LNCAP (cell line): ENCODE measurements around the gene TEKT2.

ENCODE experiments used
- TF ChIP-seq, protein P1 (sequence below): fragments of 450-650 bp; IDR thresholded peaks from 2 replicates; pipeline ENCODE4 v1.5.1; 2017; ENCODE audit warnings: mild to moderate bottlenecking

TEKT2 gene

DNA sequence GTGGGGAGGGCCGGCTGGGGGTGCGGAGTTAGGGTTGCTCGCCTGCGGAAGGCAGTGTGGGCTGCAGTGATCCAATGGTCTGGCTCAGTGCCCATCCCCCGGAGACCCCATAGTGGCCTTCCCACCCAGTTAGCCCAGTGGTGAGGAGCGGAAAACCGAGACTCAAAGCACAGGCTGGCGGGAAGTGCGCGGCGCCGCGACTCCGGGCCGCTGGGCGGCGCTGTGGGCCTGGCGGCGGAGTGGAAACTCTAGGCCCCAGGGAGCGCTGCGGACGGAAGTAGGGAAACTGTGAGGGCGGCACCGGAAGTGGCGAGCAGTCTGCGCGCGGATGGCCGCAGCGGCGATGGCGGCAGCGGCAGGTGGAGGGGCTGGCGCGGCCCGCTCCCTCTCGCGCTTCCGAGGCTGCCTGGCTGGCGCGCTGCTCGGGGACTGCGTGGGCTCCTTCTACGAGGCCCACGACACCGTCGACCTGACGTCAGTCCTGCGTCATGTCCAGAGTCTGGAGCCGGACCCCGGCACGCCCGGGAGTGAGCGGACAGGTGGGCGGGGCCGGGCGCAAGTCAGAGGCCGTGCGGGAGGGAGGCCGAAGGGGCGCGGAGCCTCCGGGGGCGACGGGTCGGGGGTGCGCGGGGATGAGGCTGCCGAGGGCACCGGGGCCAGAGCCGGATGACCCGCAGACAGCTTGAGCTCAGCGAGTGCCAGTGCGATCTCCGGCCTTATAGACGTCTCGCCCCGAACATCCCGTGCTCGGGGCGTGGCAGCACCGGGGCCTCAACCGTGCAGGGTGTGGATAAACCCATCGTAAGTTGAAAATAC, 4.9 kb downstream of the TEKT2 start, which contains the start of gene ADPRS:
ADPRS (plus strand) TSS at position 316 of the 816 bp plus-strand sequence; CDS start at position 329, 13 bp downstream.
- TF ChIP-seq, protein P1, sequence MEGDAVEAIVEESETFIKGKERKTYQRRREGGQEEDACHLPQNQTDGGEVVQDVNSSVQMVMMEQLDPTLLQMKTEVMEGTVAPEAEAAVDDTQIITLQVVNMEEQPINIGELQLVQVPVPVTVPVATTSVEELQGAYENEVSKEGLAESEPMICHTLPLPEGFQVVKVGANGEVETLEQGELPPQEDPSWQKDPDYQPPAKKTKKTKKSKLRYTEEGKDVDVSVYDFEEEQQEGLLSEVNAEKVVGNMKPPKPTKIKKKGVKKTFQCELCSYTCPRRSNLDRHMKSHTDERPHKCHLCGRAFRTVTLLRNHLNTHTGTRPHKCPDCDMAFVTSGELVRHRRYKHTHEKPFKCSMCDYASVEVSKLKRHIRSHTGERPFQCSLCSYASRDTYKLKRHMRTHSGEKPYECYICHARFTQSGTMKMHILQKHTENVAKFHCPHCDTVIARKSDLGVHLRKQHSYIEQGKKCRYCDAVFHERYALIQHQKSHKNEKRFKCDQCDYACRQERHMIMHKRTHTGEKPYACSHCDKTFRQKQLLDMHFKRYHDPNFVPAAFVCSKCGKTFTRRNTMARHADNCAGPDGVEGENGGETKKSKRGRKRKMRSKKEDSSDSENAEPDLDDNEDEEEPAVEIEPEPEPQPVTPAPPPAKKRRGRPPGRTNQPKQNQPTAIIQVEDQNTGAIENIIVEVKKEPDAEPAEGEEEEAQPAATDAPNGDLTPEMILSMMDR = peak; percentile 98

DNA sequence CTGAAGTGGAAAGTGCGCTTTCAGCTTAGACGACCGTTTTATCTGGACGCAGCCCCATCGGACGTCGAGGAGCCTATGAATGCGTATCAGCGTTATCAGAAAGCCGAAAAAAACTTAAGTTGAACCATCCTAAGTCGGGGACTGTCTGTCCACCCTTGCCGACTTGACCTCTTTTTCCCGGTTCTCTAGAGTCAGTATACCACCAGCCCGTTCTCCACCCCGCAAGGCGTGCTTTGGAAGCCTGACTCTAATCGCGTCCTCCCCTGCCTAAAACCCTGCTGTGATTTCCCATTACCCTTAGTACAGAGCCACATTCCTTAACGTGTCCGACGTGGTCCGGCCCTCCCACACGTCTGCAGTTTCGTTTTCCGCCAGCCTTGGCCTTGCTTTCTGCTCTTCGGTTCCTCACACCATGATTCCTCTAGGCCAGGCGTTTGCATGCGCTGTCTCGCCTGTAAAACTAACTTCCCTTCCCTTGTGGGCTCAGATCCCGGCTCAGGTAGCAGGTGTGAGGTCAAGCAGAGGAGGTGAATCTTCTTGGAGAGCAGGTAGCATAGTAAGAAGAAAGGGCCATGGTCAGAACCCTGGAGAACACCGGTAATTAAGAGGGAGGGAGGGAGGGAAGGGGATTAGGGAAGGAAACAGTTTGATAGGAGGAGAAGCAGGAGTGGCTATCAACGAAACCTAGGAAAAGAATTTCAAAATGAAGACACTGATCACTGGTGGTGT, 5.7 kb downstream of the TEKT2 start:
- TF ChIP-seq, protein P1 = no peak

DNA sequence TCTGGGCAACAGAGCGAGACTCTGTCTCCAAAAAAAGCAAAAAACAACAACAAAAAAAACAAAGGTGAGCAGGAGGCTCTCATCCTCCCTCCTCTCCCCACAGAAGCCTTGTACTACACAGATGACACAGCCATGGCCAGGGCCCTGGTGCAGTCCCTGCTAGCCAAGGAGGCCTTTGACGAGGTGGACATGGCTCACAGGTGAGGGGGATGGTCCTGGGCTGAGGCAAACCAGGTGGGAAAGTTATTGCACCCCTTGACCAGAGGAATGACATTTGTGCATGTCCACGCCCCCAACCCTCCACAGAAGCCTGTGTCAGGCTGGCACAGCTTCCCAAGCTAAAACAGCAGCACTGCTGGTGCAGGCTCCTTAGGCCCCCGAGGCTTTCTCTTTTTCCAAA, 7.2 kb downstream of the TEKT2 start:
- TF ChIP-seq, protein P1 = no peak

DNA sequence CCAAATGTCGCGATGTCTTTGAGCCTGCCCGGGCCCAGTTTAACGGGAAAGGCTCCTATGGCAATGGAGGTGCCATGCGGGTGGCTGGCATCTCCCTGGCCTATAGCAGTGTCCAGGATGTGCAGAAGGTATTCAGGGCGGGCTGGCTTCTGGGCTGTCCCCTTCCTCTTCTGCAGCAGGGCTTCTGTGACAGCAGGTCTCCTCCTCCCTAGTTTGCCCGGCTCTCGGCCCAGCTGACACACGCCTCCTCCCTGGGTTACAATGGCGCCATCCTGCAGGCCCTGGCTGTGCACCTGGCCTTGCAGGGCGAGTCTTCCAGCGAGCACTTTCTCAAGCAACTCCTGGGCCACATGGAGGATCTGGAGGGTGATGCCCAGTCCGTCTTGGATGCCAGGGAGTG, 7.8 kb downstream of the TEKT2 start:
- TF ChIP-seq, protein P1 = no peak

DNA sequence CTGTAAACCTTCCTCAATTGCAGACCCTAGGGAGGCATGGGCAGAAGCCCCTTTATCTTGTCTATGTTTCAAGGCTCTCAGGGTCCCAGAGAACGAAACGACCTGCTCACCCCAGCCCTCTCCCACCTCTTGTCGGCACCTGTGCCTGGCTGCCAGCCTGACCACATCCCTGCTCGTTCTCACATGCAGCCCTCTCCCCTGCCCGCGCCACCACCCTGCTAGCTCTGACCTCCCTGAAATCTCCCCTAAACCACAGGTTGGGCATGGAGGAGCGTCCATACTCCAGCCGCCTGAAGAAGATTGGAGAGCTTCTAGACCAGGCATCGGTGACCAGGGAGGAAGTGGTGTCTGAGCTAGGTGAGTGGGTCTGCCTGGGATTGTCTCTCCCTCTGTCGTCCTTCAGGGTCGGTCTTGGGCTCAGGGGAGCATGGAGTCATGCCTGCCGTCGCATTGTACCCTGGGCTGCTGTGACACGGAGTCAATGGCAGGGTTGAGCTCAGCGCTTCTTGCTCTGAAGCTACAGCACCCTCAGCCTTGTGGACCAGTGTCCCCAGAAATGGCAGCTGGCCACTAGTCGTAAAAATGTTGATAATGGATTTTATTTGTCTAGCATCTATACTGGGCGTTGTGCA, 8.4 kb downstream of the TEKT2 start:
- TF ChIP-seq, protein P1 = no peak

DNA sequence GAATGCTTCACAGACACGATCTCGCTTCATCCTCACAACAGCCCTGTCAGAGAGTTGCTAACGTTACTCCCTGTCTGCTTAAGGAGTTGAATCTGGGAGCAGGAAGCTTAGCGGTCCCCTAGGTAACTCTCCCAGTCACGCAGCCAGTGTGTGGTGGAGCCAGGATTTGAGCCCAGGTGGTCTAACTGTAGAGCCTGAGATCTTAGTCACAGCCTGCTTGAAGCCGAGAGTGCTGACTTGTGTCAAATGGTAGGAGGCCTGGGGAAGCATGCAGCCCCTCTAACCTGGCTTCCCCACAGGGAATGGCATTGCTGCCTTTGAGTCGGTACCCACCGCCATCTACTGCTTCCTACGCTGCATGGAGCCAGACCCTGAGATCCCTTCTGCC, 8.9 kb downstream of the TEKT2 start:
- TF ChIP-seq, protein P1 = no peak

DNA sequence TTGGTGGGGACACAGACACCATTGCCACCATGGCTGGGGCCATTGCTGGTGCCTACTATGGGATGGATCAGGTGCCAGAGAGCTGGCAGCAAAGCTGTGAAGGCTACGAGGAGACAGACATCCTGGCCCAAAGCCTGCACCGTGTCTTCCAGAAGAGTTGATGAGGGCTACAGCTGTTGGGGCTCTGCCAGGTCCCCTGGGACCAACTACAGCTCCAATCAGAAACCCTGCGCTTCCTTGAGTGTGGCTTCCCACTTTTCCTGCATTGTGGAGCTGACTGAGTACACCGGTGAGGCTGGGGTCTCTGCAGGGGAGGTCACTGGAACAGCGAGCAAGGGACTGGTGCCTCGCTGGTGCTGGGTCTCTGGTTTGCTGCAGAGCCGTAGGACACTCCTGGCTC, 9.3 kb downstream of the TEKT2 start:
- TF ChIP-seq, protein P1 = no peak
